DOHH2 (cell line): ENCODE data around the gene JMJD8.

Source experiments
- CTCF ChIP-seq: fragments of 200-600 bp; sonication (generic); IDR thresholded peaks from one replicate; pipeline ENCODE4 v1.5.1; 2014; ENCODE audit warnings: antibody characterized with exemption, mild to moderate bottlenecking, low read depth, low read length; ENCODE audit not compliant: poor library complexity, severe bottlenecking
- EZH2phosphoT487 ChIP-seq: fragments of 200-600 bp; sonication (generic); IDR thresholded peaks from 2 replicates; pipeline ENCODE4 v1.6.1; 2017; ENCODE audit warnings: borderline replicate concordance, mild to moderate bottlenecking, antibody characterized with exemption, low read length, moderate library complexity, mixed read lengths

DNA sequence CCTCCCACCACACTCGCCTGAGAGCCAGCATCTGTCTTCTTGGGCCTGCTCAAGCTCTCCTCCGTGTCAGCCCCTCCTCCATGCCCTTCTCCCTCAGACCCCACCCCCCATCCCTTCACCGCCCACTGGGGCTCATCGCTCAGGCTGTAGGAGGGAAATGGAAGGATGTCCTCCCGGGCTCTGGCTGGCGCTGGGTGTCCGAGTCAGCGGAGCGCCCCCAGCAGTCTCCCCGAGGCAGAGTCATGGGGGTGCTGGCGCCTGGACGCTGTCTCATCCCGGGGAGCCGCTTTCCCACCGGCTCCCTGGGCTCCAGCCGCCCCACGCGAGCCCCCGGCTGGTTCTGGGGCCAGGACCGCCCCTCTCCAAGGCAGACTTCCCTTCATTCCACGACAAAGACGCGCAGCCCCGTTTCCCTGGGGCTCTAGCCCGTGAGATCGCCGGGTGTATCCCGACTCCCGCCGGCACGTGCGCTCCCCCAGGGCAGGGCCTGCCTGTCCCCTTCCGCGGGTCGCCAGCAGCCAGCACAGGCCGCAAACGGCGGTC is 36.4 kb upstream of the JMJD8 start:
- TF ChIP-seq CTCF (peak; percentile 56), EZH2phosphoT487 (no peak)
